ENCODE data around the gene BRD2.
A peak's percentile ranks its signal among the peaks of the same experiment; 100 is the strongest.

The BRD2 gene

GRCh38 chr6:32949113-32949512 is 19.3 kb upstream of the BRD2 start:
- DNase-seq (ENCODE audit: low read depth) = no peak

- DNase-seq (ENCODE audit: low read depth) = no peak
Measured at GRCh38 chr6:32950010-32950409, 18.4 kb upstream of the BRD2 start.

- no peak for DNase-seq (ENCODE audit: low read depth)
Measured at GRCh38 chr6:32950449-32950848, 17.9 kb upstream of the BRD2 start.

- DNase-seq (ENCODE audit: low read depth) = no peak
Measured at GRCh38 chr6:32952817-32953739, 15.3 kb upstream of the BRD2 start, which contains the start of gene HLA-DMA. Gene HLA-DMA (minus strand): TSS chr6:32953097. CDS start chr6:32953036, 61 bp downstream.

GRCh38 chr6:32953775-32954174 is 14.6 kb upstream of the BRD2 start:
- no peak for DNase-seq (ENCODE audit: low read depth)

- no peak for DNase-seq (ENCODE audit: low read depth)
Measured at GRCh38 chr6:32954267-32954666, 14.1 kb upstream of the BRD2 start.

- DNase-seq (ENCODE audit: low read depth) = no peak
Measured at GRCh38 chr6:32954986-32955802, 13.2 kb upstream of the BRD2 start.

GRCh38 chr6:32956176-32956575 is 12.2 kb upstream of the BRD2 start:
- DNase-seq (ENCODE audit: low read depth) = no peak

- DNase-seq (ENCODE audit: low read depth) = no peak
Measured at GRCh38 chr6:32960563-32960962, 7.8 kb upstream of the BRD2 start.

GRCh38 chr6:32962213-32962826 is 6.1 kb upstream of the BRD2 start:
- DNase-seq (ENCODE audit: low read depth) = no peak

- no peak for DNase-seq (ENCODE audit: low read depth)
Measured at GRCh38 chr6:32963866-32964265, 4.5 kb upstream of the BRD2 start.

- DNase-seq (ENCODE audit: low read depth) = no peak
Measured at GRCh38 chr6:32964776-32965175, 3.6 kb upstream of the BRD2 start.

- no peak for DNase-seq (ENCODE audit: low read depth)
Measured at GRCh38 chr6:32967151-32968091, 973 bp upstream of the BRD2 start.

- DNase-seq (ENCODE audit: low read depth) = no peak
Measured at GRCh38 chr6:32968867-32969684, 682 bp downstream of the BRD2 start.

- peak; percentile 88 for DNase-seq (ENCODE audit: low read depth)
Measured at GRCh38 chr6:32969685-32970412, 1.5 kb downstream of the BRD2 start.

- peak; percentile 63 for DNase-seq (ENCODE audit: low read depth)
Measured at GRCh38 chr6:32970413-32971241, 2.2 kb downstream of the BRD2 start.

GRCh38 chr6:32971242-32971580 is 2.8 kb downstream of the BRD2 start:
- DNase-seq (ENCODE audit: low read depth) = no peak

- peak; percentile 99 for DNase-seq (ENCODE audit: low read depth)
Measured at GRCh38 chr6:32971581-32972352, 3.4 kb downstream of the BRD2 start.

All from non-pigmented ciliary epithelial cell (primary cell).